HEK293T (cell line): ENCODE data around the gene ADD1.

ENCODE experiments used
- ARNT ChIP-seq: fragments of 450-650 bp; IDR thresholded peaks from 2 replicates; pipeline ENCODE4 v1.6.1; 2017; ENCODE audit warnings: mild to moderate bottlenecking
- BHLHE40 ChIP-seq: fragments of 450-650 bp; IDR thresholded peaks from 2 replicates; pipeline ENCODE4 v1.6.1; 2016; ENCODE audit warnings: mild to moderate bottlenecking, moderate library complexity, borderline replicate concordance
- CTBP1 ChIP-seq: fragments of 450-650 bp; IDR thresholded peaks from 2 replicates; pipeline ENCODE4 v1.6.1; 2016; ENCODE audit warnings: borderline replicate concordance
- ELF4 ChIP-seq: fragments of 450-650 bp; IDR thresholded peaks from 2 replicates; pipeline ENCODE4 v1.6.1; 2017; ENCODE audit warnings: antibody characterized with exemption
- FOXK2 ChIP-seq: fragments of 450-650 bp; IDR thresholded peaks from 2 replicates; pipeline ENCODE4 v1.6.1; 2016; ENCODE audit warnings: mild to moderate bottlenecking
- FOXM1 ChIP-seq: fragments of 450-650 bp; IDR thresholded peaks from 2 replicates; pipeline ENCODE4 v1.6.1; 2017; ENCODE audit warnings: mild to moderate bottlenecking, borderline replicate concordance
- HDGF ChIP-seq: fragments of 450-650 bp; IDR thresholded peaks from 2 replicates; pipeline ENCODE4 v1.6.1; 2017; ENCODE audit warnings: antibody characterized with exemption, borderline replicate concordance
- LEF1 ChIP-seq: fragments of 450-650 bp; IDR thresholded peaks from 2 replicates; pipeline ENCODE4 v1.6.1; 2017; ENCODE audit warnings: mild to moderate bottlenecking, borderline replicate concordance
- SP1 ChIP-seq: fragments of 450-650 bp; IDR thresholded peaks from 2 replicates; pipeline ENCODE4 v1.6.1; 2017
- SUZ12 ChIP-seq: fragments of 450-650 bp; IDR thresholded peaks from 2 replicates; pipeline ENCODE4 v1.6.1; 2016; ENCODE audit warnings: mild to moderate bottlenecking
- ZNF384 ChIP-seq: fragments of 450-650 bp; IDR thresholded peaks from 2 replicates; pipeline ENCODE4 v1.6.1; 2016

DNA sequence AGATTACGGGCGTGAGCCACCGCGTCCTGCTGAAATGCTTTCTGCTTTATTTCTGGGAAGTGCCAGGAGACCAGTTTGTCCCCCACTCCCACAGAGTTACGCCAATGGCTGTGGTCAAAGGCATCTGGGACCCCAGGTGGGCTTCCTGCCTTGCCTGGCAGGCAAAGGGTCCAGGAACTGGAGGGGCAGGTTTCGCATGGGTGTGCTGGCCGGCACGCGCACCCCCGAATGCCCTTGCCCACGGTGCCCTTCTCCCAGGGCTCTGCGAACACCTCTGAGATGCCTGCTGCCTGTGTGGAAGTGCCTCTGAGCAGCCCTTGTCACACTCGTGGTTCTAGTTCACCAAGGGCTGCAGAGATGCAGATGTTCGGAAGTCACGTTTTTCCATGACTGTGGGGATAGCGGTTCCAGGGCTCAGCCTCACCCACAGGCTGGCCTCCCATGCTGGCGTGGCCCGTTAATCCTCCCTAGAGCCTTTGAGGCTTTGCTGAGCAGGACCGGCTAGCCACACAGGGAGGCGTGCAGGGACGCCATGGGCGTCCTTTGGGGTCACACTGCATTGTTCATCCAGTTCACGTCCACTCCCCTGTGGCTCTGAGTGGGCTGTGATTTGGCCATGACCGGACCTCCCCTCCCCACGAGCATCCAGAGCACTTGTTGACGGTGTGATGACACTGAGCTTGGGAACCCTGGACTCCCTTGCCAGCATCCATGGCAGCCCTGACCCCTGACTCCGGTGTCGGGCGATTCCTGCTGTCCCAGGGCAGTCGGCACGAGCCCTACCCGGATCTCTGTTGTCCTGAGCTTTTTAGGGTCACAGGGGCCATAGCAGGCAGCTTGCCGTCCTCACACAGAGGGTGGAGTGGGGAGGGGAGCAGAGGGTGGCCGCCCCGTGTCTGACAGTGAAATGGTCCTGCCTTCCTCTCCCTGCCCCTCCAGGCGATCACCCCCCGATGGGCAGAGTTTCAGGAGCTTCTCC lies 12.7 kb upstream of the ADD1 start:
- TF ChIP-seq ZNF384 (no peak), FOXM1 (no peak), LEF1 (no peak), FOXK2 (no peak), ARNT (no peak), SP1 (no peak), SUZ12 (no peak), BHLHE40 (no peak), CTBP1 (no peak), ELF4 (no peak), HDGF (no peak)
